HCT116 (cell line): ENCODE data around the gene MED28. TPM values are rescaled to one million over a fixed set of nuclear protein-coding genes. Genes with fewer than 3 reads are reported as not detected.

Experiments used
- ATAC-seq: fragments of 200-7000 bp; cut with Tn5 transposase; 2 replicates; pipeline ENCODE4 v1.9.1; 2020; ENCODE audit warnings: mild to moderate bottlenecking, moderate library complexity
- BruUV-seq: library from RNA; stranded (reverse); fragments of 400-500 nt; replicated peaks from 2 replicates; lab custom pipeline; 2021; lab: Mats Ljungman, UMichigan
- CTCF ChIA-PET: fragments of 300-600 bp; sonication (Branson Sonifier 250); formaldehyde crosslinking; loops from one replicate; lab custom pipeline; 2021; ENCODE audit warnings: antibody characterized with exemption; lab: Charles Lee
- POLR2A ChIA-PET: fragments of 300-600, 350-600 bp; sonication (Branson Sonifier 250); formaldehyde crosslinking; loops from one replicate; lab custom pipeline; 2021; ENCODE audit warnings: antibody characterized with exemption; lab: Charles Lee
- RAD21 ChIA-PET, 2 experiments: fragments of 300-600 bp; sonication (Branson Sonifier 250); formaldehyde crosslinking; loops; one replicate each; lab custom pipeline; 2023; ENCODE audit warnings: low total read pairs in 2 of 2; ENCODE audit not compliant: uncharacterized antibody in 2 of 2, unreplicated experiment in 2 of 2, low non-redundant PET in 1 of 2; lab: Charles Lee
- DNase-seq: peaks from one replicate; pipeline ENCODE4 v3.0.0-alpha.2; 2010; ENCODE audit warnings: low read depth, low spot score
- H2AFZ ChIP-seq: fragments of 200-600 bp; shearing (Covaris generic), sonication (generic); 2 replicates; pipeline ENCODE4 v1.6.1; 2017; ENCODE audit warnings: low read depth, mixed run types, mixed read lengths, antibody characterized with exemption, low read length; ENCODE audit not compliant: poor library complexity, severe bottlenecking
- H3K27ac ChIP-seq: 2 replicates; pipeline ENCODE4 v1.5.1; 2012; ENCODE audit warnings: low read depth, low read length
- H3K27me3 ChIP-seq: fragments of 200-600 bp; sonication (generic); 2 replicates; pipeline ENCODE4 v1.6.1; 2016; ENCODE audit warnings: mixed run types, low read length, mixed read lengths; ENCODE audit not compliant: insufficient read depth
- H3K36me3 ChIP-seq, 2 experiments: fragments of 200-500 bp in 1 of 2; fragments of 200-600 bp in 1 of 2; sonication (Bioruptor generic) in 1 of 2; sonication (generic) in 1 of 2; 2 replicates each; pipeline versions ENCODE4 v1.5.1 to v1.6.1; 2014 to 2016; ENCODE audit warnings: low read length in 2 of 2, inconsistent platforms in 1 of 2, mixed read lengths in 1 of 2, mixed run types in 1 of 2; ENCODE audit not compliant: insufficient read depth in 2 of 2, control insufficient read depth in 1 of 2
- H3K4me1 ChIP-seq, 2 experiments: fragments of 200-600 bp in 1 of 2; sonication (generic) in 1 of 2; 2 replicates each; pipeline versions ENCODE4 v1.5.1 to v1.6.1; 2012 to 2017; ENCODE audit warnings: low read length in 2 of 2, inconsistent platforms in 1 of 2, mild to moderate bottlenecking in 1 of 2, mixed read lengths in 1 of 2, mixed run types in 1 of 2, moderate library complexity in 1 of 2; ENCODE audit not compliant: insufficient read depth in 2 of 2, control insufficient read depth in 1 of 2
- H3K4me2 ChIP-seq: fragments of 200-600 bp; sonication (generic); 2 replicates; pipeline ENCODE4 v1.6.1; 2017; ENCODE audit warnings: mixed run types, low read length, mixed read lengths
- H3K4me3 ChIP-seq, 2 experiments: fragments of 200-600 bp in 1 of 2; sonication (generic) in 1 of 2; replicated peaks in 1 of 2; 2 replicates each; pipeline ENCODE4 v1.5.1; 2011 to 2016; ENCODE audit warnings: low read length in 2 of 2, control low read depth in 1 of 2, low read depth in 1 of 2, mild to moderate bottlenecking in 1 of 2, mixed read lengths in 1 of 2, mixed run types in 1 of 2
- H3K79me2 ChIP-seq: fragments of 200-600 bp; sonication (generic); 2 replicates; pipeline ENCODE4 v1.6.1; 2017; ENCODE audit warnings: mild to moderate bottlenecking, mixed run types, low read length, moderate library complexity, mixed read lengths; ENCODE audit not compliant: insufficient read depth
- H3K9ac ChIP-seq: fragments of 200-600 bp; sonication (generic); 2 replicates; pipeline ENCODE4 v1.6.1; 2016; ENCODE audit warnings: low read length, mixed read lengths
- H3K9me2 ChIP-seq: fragments of 200-600 bp; sonication (generic), shearing (Covaris generic); 2 replicates; pipeline ENCODE4 v1.6.1; 2017; ENCODE audit warnings: mixed run types, mild to moderate bottlenecking, moderate library complexity; ENCODE audit not compliant: insufficient read depth
- H3K9me3 ChIP-seq, 2 experiments: fragments of 200-500 bp in 1 of 2; fragments of 200-600 bp in 1 of 2; sonication (Bioruptor generic) in 1 of 2; sonication (generic) in 1 of 2; 2 replicates each; pipeline ENCODE4 v1.6.1; 2014 to 2017; ENCODE audit warnings: low read length in 2 of 2, mixed read lengths in 2 of 2, inconsistent platforms in 1 of 2, low read depth in 1 of 2, mild to moderate bottlenecking in 1 of 2, mixed run types in 1 of 2, moderate library complexity in 1 of 2; ENCODE audit not compliant: control insufficient read depth in 1 of 2, insufficient read depth in 1 of 2
- H4K20me1 ChIP-seq: fragments of 200-600 bp; sonication (generic), shearing (Covaris generic); 2 replicates; pipeline ENCODE4 v1.6.1; 2017; ENCODE audit warnings: mixed run types, mild to moderate bottlenecking, moderate library complexity; ENCODE audit not compliant: insufficient read depth
- CBX3 ChIP-seq: IDR thresholded peaks from 2 replicates; pipeline ENCODE4 v1.6.1; 2012; ENCODE audit warnings: low read depth
- CEBPB ChIP-seq: IDR thresholded peaks from 2 replicates; pipeline ENCODE4 v1.6.1; 2012; ENCODE audit warnings: low read depth
- EGR1 ChIP-seq: IDR thresholded peaks from 2 replicates; pipeline ENCODE4 v1.6.1; 2012; ENCODE audit warnings: low read depth
- ELF1 ChIP-seq: IDR thresholded peaks from 2 replicates; pipeline ENCODE4 v1.6.1; 2012; ENCODE audit warnings: low read depth, borderline replicate concordance
- EZH2 ChIP-seq: fragments of 200-600 bp; sonication (generic); IDR thresholded peaks from 2 replicates; pipeline ENCODE4 v1.6.1; 2017; ENCODE audit warnings: antibody characterized with exemption, mixed run types
- EZH2phosphoT487 ChIP-seq: fragments of 200-600 bp; IDR thresholded peaks from 2 replicates; pipeline ENCODE4 v1.6.1; 2018; ENCODE audit warnings: antibody characterized with exemption, borderline replicate concordance
- FOSL1 ChIP-seq: IDR thresholded peaks from 2 replicates; pipeline ENCODE4 v1.6.1; 2012; ENCODE audit warnings: low read depth
- JUND ChIP-seq: IDR thresholded peaks from 2 replicates; pipeline ENCODE4 v1.6.1; 2012
- POLR2A ChIP-seq: IDR thresholded peaks from 2 replicates; pipeline ENCODE4 v1.7.0; 2011; ENCODE audit warnings: borderline replicate concordance; ENCODE audit not compliant: insufficient read depth, insufficient read length; ENCODE audit errors: extremely low read depth
- RAD21 ChIP-seq: IDR thresholded peaks from 2 replicates; pipeline ENCODE4 v1.6.1; 2012; ENCODE audit warnings: low read depth, mild to moderate bottlenecking
- SP1 ChIP-seq: IDR thresholded peaks from 2 replicates; pipeline ENCODE4 v1.6.1; 2012; ENCODE audit warnings: low read depth
- TCF7L2 ChIP-seq: IDR thresholded peaks from 2 replicates; pipeline ENCODE4 v1.7.0; 2011; ENCODE audit warnings: borderline replicate concordance, inconsistent platforms; ENCODE audit not compliant: insufficient read depth, insufficient read length; ENCODE audit errors: extremely low read depth
- YY1 ChIP-seq: IDR thresholded peaks from 2 replicates; pipeline ENCODE4 v1.6.1; 2011; ENCODE audit warnings: low read length, low read depth, moderate library complexity, mild to moderate bottlenecking; ENCODE audit not compliant: insufficient replicate concordance; ENCODE audit errors: extremely low read depth
- ZFX ChIP-seq: fragments of 450-650 bp; IDR thresholded peaks from 2 replicates; pipeline ENCODE4 v1.6.1; 2017
- ZNF274 ChIP-seq: fragments of 200-500 bp; sonication (Bioruptor generic); IDR thresholded peaks from 2 replicates; pipeline ENCODE4 v1.6.1; 2014; ENCODE audit warnings: mild to moderate bottlenecking, low read depth, low read length, inconsistent platforms
- intact Hi-C: fragments of 100-400 bp; cut with micrococcal nuclease; formaldehyde crosslinking; loops from 2 replicates; pipeline ENCODE4 v1.10.0; 2022
- total RNA-seq: library from RNA; stranded (reverse); gene quantifications from one replicate; pipeline ENCODE4 v1.2.1, GENCODE V29; 2021; ENCODE audit not compliant: unreplicated experiment
- TF ChIP-seq, protein P1 (sequence below): IDR thresholded peaks from 2 replicates; pipeline ENCODE4 v1.6.1; 2012
- TF ChIP-seq, protein P2 (sequence below): IDR thresholded peaks from 2 replicates; pipeline ENCODE4 v1.6.1; 2012; ENCODE audit warnings: low read depth
- TF ChIP-seq, protein P3 (sequence below): IDR thresholded peaks from 2 replicates; pipeline ENCODE4 v1.6.1; 2012

Gene MED28
- total RNA-seq, 1 experiment from 2014 or later = 48.8 TPM

DNA sequence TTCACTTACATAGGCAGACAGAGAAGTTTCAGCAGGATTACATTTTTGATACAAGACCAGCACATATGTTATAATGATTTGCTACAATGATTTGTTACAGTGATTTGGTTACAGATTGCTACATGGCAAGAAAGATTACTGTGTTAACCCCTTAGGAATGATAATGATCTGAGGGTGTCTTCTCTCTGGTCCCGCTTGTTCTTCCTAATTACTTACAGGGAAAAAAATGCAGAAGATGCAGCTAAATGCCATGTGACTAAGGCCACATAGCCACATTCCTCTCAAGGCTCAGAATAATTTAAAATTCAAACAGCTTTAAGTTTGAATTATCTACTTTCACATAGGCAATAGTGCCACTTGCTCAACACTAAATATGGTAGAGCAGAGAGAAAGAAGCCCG lies 47.2 kb upstream of the MED28 start:
- H3K79me2 ChIP-seq = no peaks in the 10 kb centered on the region
- no peak overlapping the region for H3K4me2 ChIP-seq
- TF ChIP-seq, protein P1, sequence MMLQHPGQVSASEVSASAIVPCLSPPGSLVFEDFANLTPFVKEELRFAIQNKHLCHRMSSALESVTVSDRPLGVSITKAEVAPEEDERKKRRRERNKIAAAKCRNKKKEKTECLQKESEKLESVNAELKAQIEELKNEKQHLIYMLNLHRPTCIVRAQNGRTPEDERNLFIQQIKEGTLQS = no peak
- TF ChIP-seq SP1 = no peak
- TF ChIP-seq CBX3 = no peak
- TF ChIP-seq CEBPB = no peak
- no peak for TF ChIP-seq ELF1
- TF ChIP-seq ZFX = no peak
- TF ChIP-seq ZNF274 = no peak
- TF ChIP-seq, protein P2, sequence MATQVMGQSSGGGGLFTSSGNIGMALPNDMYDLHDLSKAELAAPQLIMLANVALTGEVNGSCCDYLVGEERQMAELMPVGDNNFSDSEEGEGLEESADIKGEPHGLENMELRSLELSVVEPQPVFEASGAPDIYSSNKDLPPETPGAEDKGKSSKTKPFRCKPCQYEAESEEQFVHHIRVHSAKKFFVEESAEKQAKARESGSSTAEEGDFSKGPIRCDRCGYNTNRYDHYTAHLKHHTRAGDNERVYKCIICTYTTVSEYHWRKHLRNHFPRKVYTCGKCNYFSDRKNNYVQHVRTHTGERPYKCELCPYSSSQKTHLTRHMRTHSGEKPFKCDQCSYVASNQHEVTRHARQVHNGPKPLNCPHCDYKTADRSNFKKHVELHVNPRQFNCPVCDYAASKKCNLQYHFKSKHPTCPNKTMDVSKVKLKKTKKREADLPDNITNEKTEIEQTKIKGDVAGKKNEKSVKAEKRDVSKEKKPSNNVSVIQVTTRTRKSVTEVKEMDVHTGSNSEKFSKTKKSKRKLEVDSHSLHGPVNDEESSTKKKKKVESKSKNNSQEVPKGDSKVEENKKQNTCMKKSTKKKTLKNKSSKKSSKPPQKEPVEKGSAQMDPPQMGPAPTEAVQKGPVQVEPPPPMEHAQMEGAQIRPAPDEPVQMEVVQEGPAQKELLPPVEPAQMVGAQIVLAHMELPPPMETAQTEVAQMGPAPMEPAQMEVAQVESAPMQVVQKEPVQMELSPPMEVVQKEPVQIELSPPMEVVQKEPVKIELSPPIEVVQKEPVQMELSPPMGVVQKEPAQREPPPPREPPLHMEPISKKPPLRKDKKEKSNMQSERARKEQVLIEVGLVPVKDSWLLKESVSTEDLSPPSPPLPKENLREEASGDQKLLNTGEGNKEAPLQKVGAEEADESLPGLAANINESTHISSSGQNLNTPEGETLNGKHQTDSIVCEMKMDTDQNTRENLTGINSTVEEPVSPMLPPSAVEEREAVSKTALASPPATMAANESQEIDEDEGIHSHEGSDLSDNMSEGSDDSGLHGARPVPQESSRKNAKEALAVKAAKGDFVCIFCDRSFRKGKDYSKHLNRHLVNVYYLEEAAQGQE = no peak
- TF ChIP-seq YY1 = no peak
- TF ChIP-seq, protein P3, sequence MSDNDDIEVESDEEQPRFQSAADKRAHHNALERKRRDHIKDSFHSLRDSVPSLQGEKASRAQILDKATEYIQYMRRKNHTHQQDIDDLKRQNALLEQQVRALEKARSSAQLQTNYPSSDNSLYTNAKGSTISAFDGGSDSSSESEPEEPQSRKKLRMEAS = no peak
- TF ChIP-seq JUND = no peak
- no peak for TF ChIP-seq RAD21
- TF ChIP-seq EGR1 = no peak
- no peak for TF ChIP-seq FOSL1
- TF ChIP-seq TCF7L2 = no peak
- TF ChIP-seq POLR2A = no peak
- no peak for TF ChIP-seq EZH2phosphoT487
- TF ChIP-seq EZH2 = no peak
- H3K9me3 ChIP-seq = no peaks in the 10 kb centered on the region
- H3K9ac ChIP-seq = no peak overlapping the region
- ChIA-PET CTCF (no interaction called here), POLR2A (no interaction called here), RAD21 (no interaction called here)
- DNase-seq (no peak), ATAC-seq (no peak)
- no peaks in the 10 kb centered on the region for H4K20me1 ChIP-seq
- intact Hi-C loops = no loop called here
- no peak overlapping the region for H2AFZ ChIP-seq
- BruUV-seq = no TSS peak
- no peak overlapping the region for H3K27ac ChIP-seq
- no peaks in the 10 kb centered on the region for H3K9me2 ChIP-seq
- no peak overlapping the region for H3K4me3 ChIP-seq
- H3K27me3 ChIP-seq = no peaks in the 10 kb centered on the region
- no peaks in the 10 kb centered on the region for H3K36me3 ChIP-seq
- no peaks in the 10 kb centered on the region for H3K4me1 ChIP-seq
